IPS-15b (cell line): ENCODE measurements around the gene DYNC1LI1.
A peak's percentile ranks its signal among the peaks of the same experiment; 100 is the strongest.

ENCODE experiments used
- H3K27me3 ChIP-seq: one replicate; pipeline ENCODE4 v1.6.1; 2013; ENCODE audit warnings: low read length; ENCODE audit not compliant: control insufficient read depth, insufficient read depth
- H3K36me3 ChIP-seq: one replicate; pipeline ENCODE4 v1.6.1; 2013; ENCODE audit warnings: low read length; ENCODE audit not compliant: control insufficient read depth, insufficient read depth
- H3K4me1 ChIP-seq: one replicate; pipeline ENCODE4 v1.6.1; 2013; ENCODE audit warnings: mild to moderate bottlenecking, low read length; ENCODE audit not compliant: control insufficient read depth, insufficient read depth
- H3K4me3 ChIP-seq: one replicate; pipeline ENCODE4 v1.5.1; 2013; ENCODE audit warnings: low read depth, low read length
- H3K9ac ChIP-seq: one replicate; pipeline ENCODE4 v1.6.1; 2013; ENCODE audit warnings: low read depth, mild to moderate bottlenecking, low read length
- H3K9me3 ChIP-seq: one replicate; pipeline ENCODE4 v1.6.1; 2013; ENCODE audit warnings: mild to moderate bottlenecking, low read length; ENCODE audit not compliant: control insufficient read depth, insufficient read depth

The DYNC1LI1 gene

GRCh38 chr3:32570421-32571191 lies at the start of gene DYNC1LI1:
TSS of gene DYNC1LI1 (minus strand) at chr3:32570858. CDS start at chr3:32570770, 88 bp downstream.
- Histone ChIP-seq H3K4me3 (peak within 1 kb of the TSS; percentile 89), H3K27me3 (no peaks in the 10 kb centered on the region), H3K36me3 (no peaks in the 10 kb centered on the region), H3K4me1 (peaks cover 4% of the 10 kb centered on the region), H3K9me3 (no peaks in the 10 kb centered on the region), H3K9ac (peak within 1 kb of the TSS; percentile 97)

- no peak overlapping the region for H3K9ac ChIP-seq
- no peak overlapping the region for H3K4me3 ChIP-seq
- H3K9me3 ChIP-seq, result no peaks in the 10 kb centered on the region
- no peaks in the 10 kb centered on the region for H3K27me3 ChIP-seq
- H3K4me1 ChIP-seq, result no peaks in the 10 kb centered on the region
- no peaks in the 10 kb centered on the region for H3K36me3 ChIP-seq
Measured at GRCh38 chr3:32619395-32619794, 48.7 kb upstream of the DYNC1LI1 start.

- no peaks in the 10 kb centered on the region for H3K4me1 ChIP-seq
- no peak overlapping the region for H3K4me3 ChIP-seq
- no peaks in the 10 kb centered on the region for H3K9me3 ChIP-seq
- no peaks in the 10 kb centered on the region for H3K27me3 ChIP-seq
- H3K9ac ChIP-seq, result no peak overlapping the region
- no peaks in the 10 kb centered on the region for H3K36me3 ChIP-seq
Measured at GRCh38 chr3:32616267-32616962, 45.8 kb upstream of the DYNC1LI1 start.

GRCh38 chr3:32614956-32615355 lies 44.3 kb upstream of the DYNC1LI1 start:
- H3K9ac ChIP-seq, result no peak overlapping the region
- no peak overlapping the region for H3K4me3 ChIP-seq
- no peaks in the 10 kb centered on the region for H3K36me3 ChIP-seq
- no peaks in the 10 kb centered on the region for H3K9me3 ChIP-seq
- H3K4me1 ChIP-seq, result no peaks in the 10 kb centered on the region
- no peaks in the 10 kb centered on the region for H3K27me3 ChIP-seq

- H3K9me3 ChIP-seq, result no peaks in the 10 kb centered on the region
- H3K4me1 ChIP-seq, result no peaks in the 10 kb centered on the region
- H3K9ac ChIP-seq, result no peak overlapping the region
- H3K36me3 ChIP-seq, result no peaks in the 10 kb centered on the region
- no peak overlapping the region for H3K4me3 ChIP-seq
- no peaks in the 10 kb centered on the region for H3K27me3 ChIP-seq
Measured at GRCh38 chr3:32613183-32613582, 42.5 kb upstream of the DYNC1LI1 start.

- no peaks in the 10 kb centered on the region for H3K4me1 ChIP-seq
- H3K4me3 ChIP-seq, result no peak overlapping the region
- H3K27me3 ChIP-seq, result no peaks in the 10 kb centered on the region
- H3K9ac ChIP-seq, result no peak overlapping the region
- no peaks in the 10 kb centered on the region for H3K9me3 ChIP-seq
- H3K36me3 ChIP-seq, result no peaks in the 10 kb centered on the region
Measured at GRCh38 chr3:32612547-32612946, 41.9 kb upstream of the DYNC1LI1 start.

GRCh38 chr3:32607522-32607921 lies 36.9 kb upstream of the DYNC1LI1 start:
- H3K36me3 ChIP-seq, result no peaks in the 10 kb centered on the region
- peaks cover 8% of the 10 kb centered on the region for H3K4me1 ChIP-seq
- H3K4me3 ChIP-seq, result no peak overlapping the region
- H3K9ac ChIP-seq, result no peak overlapping the region
- no peaks in the 10 kb centered on the region for H3K9me3 ChIP-seq
- no peaks in the 10 kb centered on the region for H3K27me3 ChIP-seq

GRCh38 chr3:32606960-32607359 lies 36.3 kb upstream of the DYNC1LI1 start:
- peaks cover 8% of the 10 kb centered on the region for H3K4me1 ChIP-seq
- H3K9ac ChIP-seq, result no peak overlapping the region
- H3K9me3 ChIP-seq, result no peaks in the 10 kb centered on the region
- no peaks in the 10 kb centered on the region for H3K27me3 ChIP-seq
- no peak overlapping the region for H3K4me3 ChIP-seq
- H3K36me3 ChIP-seq, result no peaks in the 10 kb centered on the region

- Histone ChIP-seq H3K27me3 (no peaks in the 10 kb centered on the region), H3K36me3 (no peaks in the 10 kb centered on the region), H3K9ac (no peak overlapping the region), H3K4me1 (peaks cover 8% of the 10 kb centered on the region), H3K9me3 (no peaks in the 10 kb centered on the region), H3K4me3 (no peak overlapping the region)
Measured at GRCh38 chr3:32606277-32606676, 35.6 kb upstream of the DYNC1LI1 start.

- peaks cover 8% of the 10 kb centered on the region for H3K4me1 ChIP-seq
- H3K4me3 ChIP-seq, result no peak overlapping the region
- no peak overlapping the region for H3K9ac ChIP-seq
Measured at GRCh38 chr3:32603064-32603463, 32.4 kb upstream of the DYNC1LI1 start.

GRCh38 chr3:32602206-32602605 lies 31.5 kb upstream of the DYNC1LI1 start:
- no peaks in the 10 kb centered on the region for H3K27me3 ChIP-seq
- no peak overlapping the region for H3K4me3 ChIP-seq
- H3K36me3 ChIP-seq, result no peaks in the 10 kb centered on the region
- H3K4me1 ChIP-seq, result peaks cover 8% of the 10 kb centered on the region
- no peak overlapping the region for H3K9ac ChIP-seq
- H3K9me3 ChIP-seq, result no peaks in the 10 kb centered on the region

More at GRCh38 chr3:32603064-32603463, 32.4 kb upstream of the DYNC1LI1 start:
- Histone ChIP-seq H3K9me3 (no peaks in the 10 kb centered on the region), H3K36me3 (no peaks in the 10 kb centered on the region), H3K27me3 (no peaks in the 10 kb centered on the region)

- no peak overlapping the region for H3K4me3 ChIP-seq
- no peaks in the 10 kb centered on the region for H3K36me3 ChIP-seq
- H3K9ac ChIP-seq, result no peak overlapping the region
- no peaks in the 10 kb centered on the region for H3K9me3 ChIP-seq
- no peaks in the 10 kb centered on the region for H3K27me3 ChIP-seq
- H3K4me1 ChIP-seq, result peaks cover 4% of the 10 kb centered on the region
Measured at GRCh38 chr3:32601722-32602121, 31.1 kb upstream of the DYNC1LI1 start.
